HG02759 (cell line): Measurements from ENCODE around the gene TTC12.

ENCODE experiments used
- ATAC-seq: cut with Tn5 transposase; IDR thresholded peaks from one replicate; pipeline ENCODE4 v1.9.1; 2021; ENCODE audit warnings: mild to moderate bottlenecking, moderate library complexity; ENCODE audit not compliant: unreplicated experiment

Gene TTC12

DNA sequence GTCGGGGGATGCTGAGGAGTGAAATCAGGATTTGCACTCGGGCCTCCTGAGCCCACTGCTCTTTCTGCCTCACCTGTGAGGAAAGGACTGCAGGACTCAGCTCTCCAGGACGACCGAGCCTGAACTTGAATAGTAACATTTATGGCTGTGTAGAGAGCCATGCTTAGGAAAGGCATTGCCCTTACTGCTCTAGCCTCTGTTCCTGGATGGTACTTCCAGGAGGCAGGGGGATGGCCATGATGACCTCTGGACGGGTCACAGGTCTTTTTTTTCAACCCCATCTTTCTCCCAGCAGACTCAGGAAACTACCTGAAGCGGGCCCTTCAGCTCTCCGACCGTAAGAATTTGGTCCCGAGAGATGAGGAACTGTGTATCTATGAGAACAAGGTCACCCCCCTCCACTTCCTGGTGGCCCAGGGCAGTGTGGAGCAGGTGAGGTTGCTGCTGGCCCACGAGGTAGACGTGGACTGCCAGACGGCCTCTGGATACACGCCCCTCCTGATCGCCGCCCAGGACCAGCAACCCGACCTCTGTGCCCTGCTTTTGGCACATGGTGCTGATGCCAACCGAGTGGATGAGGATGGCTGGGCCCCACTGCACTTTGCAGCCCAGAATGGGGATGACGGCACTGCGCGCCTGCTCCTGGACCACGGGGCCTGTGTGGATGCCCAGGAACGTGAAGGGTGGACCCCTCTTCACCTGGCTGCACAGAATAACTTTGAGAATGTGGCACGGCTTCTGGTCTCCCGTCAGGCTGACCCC is 84.5 kb downstream of the TTC12 start:
- no peak for ATAC-seq

DNA sequence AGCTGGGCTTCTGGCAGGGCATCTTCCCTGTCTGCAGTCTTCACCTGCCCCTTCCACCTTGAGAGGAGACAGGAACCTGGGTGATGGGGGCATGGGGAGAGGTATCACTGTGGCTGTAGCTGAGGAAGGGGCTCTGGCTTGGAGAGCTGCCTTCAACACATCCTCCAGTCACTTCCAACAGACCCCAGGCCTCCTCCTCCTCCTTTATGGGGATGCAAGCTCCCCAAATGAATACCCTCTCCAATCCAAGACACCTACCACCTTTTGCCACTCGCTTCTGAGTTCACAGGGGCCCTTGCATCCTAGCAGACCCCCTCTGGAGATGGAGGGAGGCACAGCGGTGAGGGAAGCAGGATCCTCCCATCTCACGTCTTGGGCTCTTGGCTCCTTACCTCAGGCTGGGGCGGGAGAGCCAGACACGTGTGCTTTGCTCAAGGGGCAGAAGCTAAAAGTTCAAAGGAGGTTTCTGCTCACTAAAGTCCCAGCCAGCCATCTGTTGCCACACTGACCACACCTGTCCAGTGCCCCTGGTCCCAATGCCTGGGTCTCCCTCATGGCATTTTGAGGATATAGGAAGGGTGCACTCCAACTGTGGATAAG is 86.3 kb downstream of the TTC12 start:
- no peak for ATAC-seq

DNA sequence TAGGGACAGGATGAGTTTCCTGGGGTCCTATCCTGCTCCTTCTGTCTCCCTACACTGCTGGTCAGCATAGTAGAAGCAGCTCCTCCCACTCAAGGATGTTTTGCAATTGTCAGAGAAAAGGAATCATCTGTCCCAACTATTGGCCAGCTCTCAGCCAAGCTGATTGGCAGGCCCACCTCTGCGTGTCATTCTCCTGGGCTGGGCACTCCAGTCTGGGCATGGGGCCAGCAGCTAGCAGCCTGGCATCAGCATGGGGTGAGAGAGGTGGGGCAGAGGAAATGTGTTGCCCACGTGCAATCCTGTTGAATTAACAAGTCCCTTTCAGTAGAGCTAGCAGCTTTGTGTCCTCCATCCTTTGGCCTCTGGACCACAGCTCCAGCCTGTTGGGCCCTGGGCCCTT is 87.3 kb downstream of the TTC12 start:
- ATAC-seq, result no peak

DNA sequence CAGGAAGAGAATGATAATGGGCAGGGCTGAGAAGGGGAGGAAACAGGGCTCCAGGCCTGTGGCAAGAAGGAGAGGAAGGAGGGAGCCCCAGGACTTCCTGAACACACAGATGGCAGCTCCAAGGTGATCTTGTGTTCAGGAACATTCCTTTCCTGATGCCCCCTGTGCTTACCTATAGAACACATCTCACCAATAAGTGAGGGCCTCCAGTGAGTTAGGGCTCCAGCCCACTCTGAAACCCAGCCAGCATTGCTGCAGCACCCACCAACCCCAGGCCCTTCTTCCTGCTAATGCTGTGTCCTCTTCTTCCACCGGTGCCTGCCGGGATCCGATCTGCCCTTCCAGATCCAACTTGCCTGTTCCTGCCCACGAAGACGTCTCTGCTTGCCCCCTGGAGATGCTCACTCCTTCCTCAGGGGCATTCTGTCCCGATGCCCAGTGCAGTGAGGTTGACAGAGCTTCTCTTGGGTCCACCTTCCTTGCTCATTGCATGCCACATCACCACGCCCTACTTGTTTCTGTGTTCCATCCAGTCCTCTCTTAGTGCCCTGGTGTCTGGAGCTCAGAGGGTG is 90.6 kb downstream of the TTC12 start:
- no peak for ATAC-seq

DNA sequence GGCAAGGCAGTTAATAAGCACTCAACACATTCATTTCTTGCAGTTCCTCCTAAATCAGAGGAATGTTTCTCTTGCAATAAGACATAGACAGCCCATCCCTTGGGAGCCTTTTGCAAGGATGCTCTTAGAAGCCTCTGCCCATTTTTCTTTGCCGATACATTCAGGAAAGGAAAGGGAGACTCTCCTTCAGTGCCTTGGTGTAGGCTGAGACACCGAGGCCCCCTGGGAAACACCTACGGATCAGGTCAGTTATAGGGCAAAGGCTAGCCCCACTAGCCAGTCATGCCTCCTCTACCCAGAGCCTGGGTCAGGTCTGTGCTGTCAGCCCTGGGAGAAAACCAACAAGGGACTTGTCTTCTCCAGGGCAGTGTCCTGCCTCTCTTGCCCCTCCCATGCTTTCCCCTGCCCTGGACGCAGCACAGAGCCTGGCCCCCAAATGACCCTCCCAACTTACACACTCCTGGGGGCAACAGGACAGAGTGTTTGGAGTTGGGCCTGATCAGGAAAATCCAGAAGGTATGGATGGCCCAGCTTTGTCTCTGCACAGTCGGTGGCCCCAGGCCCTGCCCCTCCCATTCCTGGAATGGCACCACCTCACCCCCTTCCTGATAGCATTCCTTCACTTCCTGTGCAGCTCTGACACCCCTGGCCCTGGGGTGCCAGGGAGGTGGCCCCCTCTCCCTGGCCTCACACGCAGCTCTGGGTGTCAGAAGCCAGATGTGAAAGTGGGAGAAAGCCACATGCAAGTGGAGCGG is 91.5 kb downstream of the TTC12 start:
- no peak for ATAC-seq

DNA sequence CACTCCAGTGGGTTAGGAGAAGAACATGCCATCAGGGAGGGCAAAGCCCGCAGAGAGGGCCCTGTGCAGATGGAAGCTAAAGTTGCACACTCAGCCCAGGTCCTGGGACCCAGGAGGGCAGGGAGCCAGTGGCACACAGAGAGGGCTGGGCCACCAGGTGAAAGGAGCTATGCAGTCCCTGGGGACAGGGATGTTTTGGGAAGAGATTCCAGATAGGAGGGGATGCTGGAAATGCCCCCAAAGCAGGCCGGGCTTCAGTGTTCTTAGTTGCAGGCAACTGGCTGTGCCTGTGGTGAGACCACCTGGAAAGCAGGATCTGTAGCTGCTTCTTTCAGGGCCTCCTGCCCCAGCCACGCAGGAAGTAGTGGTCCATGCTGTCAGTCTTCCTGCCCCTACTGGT is 92.8 kb downstream of the TTC12 start:
- ATAC-seq, result no peak

DNA sequence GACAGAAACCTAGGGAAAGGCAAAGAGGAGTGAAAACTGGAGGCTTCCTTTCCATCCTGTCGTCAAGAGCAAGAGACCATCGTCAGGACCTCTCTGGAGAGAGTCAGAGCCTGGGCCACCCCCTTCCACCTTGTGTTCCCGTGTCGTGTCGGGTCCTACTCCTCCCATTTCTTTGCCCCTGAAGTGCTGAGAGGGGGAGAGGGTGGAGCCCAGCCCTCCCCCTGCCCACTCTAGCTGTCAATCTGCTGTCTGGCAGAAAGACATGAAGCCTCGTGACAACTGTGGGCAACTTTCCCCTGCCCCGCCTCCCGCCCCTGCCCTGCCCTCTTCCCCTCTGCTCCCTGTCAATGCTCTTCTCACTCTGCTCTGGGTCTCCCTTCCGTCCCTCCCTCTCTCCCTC is 93.8 kb downstream of the TTC12 start:
- ATAC-seq, result no peak

DNA sequence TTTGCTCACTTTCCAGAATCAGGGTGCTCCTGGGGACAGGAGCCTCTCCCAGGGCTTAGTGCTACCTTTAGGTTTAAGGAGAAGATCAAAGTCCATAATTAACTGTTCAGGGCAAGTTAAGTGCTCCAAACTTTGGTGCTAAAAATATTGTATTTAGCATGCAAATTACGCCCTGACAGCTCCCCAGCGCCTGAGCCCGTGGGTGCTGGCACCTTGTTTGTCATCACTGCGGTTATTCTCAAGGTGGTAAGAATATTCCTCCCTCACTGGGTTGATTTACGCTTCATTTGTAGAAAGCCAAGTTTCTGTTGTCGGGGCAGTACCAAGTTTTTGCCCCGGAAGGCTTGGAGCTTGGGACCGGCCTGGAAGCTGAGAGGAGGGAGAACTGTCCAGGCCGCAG is 94.5 kb downstream of the TTC12 start:
- no peak for ATAC-seq

DNA sequence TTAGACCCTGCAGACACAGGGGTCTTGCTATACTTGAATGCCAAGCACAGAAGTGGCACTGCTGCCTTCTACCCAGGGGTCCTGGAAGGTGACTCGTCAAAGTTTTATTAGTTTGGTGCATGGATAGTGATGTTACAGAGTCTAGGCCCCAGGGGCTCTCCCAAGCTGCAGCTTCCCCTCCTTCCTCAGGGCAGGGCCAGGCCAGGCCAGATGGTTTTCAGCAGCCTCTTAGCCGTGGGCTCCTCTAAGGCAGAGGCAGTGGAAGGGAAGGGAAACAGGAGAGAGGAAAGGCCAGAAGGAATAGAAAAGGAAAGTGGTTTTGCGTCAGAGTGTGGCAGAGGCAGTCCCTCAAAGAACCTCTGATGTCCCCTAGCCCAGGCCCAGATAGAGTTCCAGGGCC is 95.1 kb downstream of the TTC12 start:
- no peak for ATAC-seq

DNA sequence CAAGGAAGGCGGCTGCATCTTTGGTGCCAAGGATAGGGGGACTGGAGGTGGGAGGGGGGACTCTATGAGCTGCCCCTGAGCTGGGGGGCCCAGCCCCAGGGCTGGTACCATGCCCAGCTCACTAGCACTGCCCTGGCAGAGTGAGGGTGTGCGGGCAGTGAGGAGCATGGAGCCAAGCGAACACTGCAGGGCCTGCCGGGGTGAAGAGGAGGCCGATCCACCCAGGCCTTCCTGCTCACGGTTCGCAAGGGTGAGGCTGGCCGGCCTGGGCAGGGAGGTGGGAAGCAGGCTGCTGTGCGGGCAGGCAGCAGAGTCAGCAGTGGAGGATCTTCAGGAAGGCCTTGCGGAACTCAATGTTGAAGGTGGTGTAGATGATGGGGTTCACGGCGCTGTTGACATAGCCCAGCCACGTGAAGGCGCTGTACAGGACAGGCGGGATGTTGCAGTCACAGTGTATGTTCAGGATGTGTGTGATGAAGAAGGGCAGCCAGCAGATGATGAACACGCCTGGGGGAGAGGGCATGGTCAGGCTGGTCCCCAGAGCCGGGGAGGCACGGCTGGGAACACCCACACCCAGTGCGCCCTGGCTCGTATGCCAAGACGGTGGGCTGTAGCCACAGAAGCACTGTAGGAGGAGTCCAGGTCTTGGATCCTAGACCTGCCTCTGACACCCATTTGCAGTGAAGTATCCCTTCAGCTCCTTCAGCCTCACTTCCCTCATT is 96.2 kb downstream of the TTC12 start:
- no peak for ATAC-seq

DNA sequence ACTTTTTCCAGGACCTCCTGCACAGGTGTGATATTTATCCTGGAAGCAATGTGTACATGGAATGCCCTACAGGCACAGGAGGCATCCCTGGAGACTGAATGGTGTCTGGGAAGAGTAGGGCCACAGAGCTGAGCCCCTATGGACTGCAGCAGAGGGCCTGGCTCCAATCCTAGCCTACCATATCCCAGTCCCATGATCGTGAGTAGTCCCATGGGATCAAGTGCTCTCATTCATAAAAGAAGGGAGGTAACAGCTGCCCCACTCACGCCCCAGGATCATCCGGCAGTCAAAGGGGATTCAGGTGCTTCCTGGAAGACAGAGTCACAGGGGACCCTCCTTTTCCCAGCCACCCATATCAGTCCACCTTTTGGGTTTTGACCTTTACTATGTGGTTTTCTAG is 97.2 kb downstream of the TTC12 start:
- ATAC-seq, result no peak

DNA sequence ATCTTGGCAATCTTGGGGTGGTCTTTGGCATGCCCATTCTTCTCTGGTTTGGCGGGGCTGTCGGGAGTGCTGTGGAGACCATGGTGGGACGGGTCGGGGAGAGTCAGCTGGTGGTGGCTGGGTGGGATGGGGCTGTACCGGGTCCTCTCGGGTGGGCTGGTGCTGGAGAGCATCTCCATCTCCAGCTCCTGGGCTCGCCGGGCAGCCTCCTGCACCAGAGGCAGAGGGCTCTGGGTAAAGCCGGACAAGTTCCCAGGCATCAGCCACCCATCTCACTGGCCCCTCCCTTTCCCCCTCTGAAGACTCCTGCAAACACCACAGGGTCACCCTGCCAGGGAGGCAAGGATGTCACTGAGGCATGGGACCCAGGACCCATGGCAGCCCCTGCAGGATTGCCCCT is 98.3 kb downstream of the TTC12 start:
- ATAC-seq, result no peak

DNA sequence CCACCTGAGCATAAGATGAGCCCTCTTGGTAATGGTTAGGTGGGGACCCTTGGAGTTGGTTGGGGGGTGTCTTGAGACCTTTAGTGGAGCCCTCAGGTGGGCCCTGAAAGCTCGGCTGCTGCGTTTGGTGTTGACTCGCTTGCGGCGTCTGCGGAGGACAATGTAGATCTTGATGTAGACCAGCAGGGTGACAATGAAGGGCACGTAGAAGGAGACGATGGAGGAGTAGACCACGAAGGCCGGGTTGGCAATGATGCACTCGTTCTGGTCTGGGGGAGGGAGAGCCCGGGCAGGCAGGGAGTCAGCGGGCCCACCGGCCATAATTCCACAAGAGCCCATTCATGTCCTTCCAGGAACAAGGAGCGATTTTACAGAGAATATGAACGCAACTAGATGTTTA is 101.0 kb downstream of the TTC12 start:
- ATAC-seq, result no peak
